GM21576 (cell line): Measurements from ENCODE around the gene SLC43A1.
"Not testable (repeated sequence)": the region's sequence is repeated elsewhere in the genome, so short reads cannot be mapped to it uniquely, and the experiment has no call there.

Source experiments
- ATAC-seq: cut with Tn5 transposase; IDR thresholded peaks from one replicate; pipeline ENCODE4 v1.9.1; 2021; ENCODE audit warnings: mild to moderate bottlenecking, moderate library complexity; ENCODE audit not compliant: unreplicated experiment

Gene SLC43A1

DNA sequence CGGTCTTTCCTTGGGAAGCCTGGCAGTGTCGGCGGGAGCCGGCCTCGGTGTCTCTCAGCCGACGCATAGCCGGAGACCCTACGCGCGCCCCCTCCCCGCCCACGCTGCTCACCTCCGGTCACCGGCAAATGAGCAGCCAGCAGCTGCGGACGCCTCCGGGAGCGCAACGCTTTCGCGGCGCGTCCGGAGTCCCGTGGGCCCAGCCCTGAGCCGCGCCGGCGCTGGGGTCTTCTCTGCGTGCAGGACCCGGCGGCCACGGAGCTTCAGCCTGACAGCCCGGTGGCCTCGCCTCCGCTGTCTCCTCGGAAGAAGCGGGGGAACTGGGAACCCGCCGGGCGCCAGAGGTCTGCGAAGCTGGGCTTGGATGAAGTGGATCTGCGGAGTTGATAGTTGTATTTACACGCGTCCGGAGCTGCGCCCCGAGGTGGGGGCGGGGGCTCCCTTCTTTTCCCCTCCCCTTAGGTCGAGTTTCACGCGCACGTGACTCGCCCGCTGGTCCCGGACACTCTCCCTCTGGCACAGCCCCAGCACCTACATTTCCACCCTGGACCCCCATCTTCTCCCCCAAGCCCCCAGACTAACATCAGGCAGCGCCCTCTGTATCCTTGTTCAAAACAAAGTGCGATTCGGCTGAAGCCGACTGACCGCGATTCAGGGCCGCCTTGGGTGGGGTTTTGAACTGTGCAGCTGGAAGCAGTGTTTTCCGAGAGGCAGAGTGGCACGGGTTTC is at the start of gene SLC43A1:
Gene SLC43A1 (minus strand): TSS at position 371 of the 729 bp plus-strand sequence. CDS start 1,591 bp downstream, outside the sequence.
- peak; percentile 52 for ATAC-seq

DNA sequence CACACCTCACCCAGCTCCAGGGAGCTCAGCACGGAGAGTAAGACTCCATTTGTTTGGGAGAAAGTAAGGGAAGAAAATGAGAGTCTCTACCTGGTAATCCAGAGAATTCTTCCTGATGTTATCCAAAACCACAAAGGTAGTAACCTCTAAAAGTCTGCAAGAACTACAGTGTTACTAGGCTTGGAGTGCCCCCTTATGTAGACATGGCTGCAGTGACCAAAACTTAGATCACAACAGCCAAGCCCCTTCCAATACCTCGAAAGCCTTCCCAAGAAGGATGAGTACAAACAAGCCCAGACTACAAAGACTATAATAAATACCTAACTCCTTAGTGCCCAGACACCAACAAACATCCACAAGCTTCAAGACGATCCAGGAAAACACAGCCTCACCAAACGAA is 47.1 kb upstream of the SLC43A1 start:
- no peak for ATAC-seq

DNA sequence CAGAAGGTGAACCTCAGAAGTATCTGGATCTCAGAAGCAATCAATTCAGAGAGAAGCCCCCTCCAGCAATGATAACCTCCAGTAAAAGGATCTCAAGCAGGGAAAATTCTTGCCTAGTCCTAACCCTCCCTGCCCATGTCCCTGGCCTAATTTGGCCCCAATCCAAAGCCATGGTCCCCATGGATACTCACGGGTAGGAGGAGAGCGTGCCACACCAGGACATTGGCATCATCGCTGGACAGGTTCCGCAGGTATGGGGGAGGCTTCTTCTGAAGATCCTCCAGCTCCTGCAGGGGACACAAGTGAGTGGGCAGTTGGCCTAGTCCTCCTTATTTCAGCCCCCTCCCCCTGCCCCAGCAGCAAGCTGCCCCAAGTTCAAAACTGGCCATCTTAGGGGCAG is 44.6 kb upstream of the SLC43A1 start:
- ATAC-seq = no peak

DNA sequence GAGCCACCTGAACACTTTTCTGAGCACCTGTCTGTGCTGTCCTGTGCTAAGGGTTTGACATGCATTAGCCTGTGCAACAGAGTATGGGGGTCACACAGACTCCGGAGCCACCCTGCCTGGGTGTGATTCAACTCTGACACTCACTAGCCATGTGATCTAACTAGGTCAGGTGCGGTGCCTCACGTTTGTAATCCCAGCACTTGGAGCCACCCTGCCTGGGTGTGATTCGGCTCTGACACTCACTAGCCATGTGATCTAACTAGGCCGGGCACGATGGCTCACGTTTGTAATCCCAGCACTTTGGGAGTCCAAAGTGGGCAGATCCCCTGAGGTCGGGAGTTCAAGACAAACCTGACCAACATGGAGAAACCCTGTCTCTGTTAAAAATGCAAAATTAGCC is 40.5 kb upstream of the SLC43A1 start:
- no peak for ATAC-seq

DNA sequence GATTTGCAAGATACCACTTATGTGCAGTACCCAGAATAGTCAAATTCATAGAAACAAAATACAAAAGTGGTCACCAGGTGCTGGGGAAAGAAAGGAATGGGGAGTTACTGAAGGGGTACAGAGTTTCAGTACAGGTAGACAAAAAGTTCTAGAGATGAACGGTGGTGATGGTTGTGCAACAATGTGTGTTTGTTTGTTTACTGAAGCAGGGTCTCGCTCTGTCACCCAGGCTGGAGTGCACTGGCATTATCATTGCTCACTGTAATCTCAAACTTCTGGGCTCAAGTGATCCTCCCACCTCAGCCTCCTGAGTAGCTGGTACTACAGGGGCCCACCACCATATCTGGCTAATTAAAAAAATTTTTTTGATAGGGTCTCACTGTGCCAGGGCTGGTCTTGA is 39.9 kb upstream of the SLC43A1 start:
- ATAC-seq = no peak

DNA sequence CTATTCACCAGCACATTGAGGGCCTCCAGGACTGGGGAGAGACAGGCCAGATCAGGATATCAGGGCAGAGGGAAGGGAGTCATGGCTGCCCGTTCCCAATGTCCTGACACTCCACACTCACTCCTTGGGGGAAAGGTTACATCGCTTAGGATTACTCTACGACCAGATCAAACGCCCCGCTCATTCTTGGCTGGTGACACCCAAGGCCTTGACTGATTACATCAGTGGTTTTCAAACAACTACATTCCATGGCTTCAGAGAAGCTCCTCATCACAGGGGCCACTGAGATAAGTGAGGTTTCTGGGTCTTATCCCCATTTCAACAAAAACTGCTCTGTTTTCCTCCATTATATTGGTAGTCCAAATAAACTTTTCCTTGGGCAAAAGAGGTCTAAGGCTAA is 37.0 kb upstream of the SLC43A1 start:
- ATAC-seq = no peak

GRCh38 chr11:57551941-57552340 is 36.4 kb upstream of the SLC43A1 start:
- no peak for ATAC-seq

GRCh38 chr11:57549983-57550382 is 34.5 kb upstream of the SLC43A1 start:
- no peak for ATAC-seq

GRCh38 chr11:57547854-57548377 is 32.4 kb upstream of the SLC43A1 start:
- peak; percentile 91 for ATAC-seq

GRCh38 chr11:57546869-57547475 is 31.5 kb upstream of the SLC43A1 start:
- peak; percentile 44 for ATAC-seq

- ATAC-seq = no peak
Measured at GRCh38 chr11:57546451-57546850, 30.9 kb upstream of the SLC43A1 start.

- ATAC-seq = no peak
Measured at GRCh38 chr11:57545883-57546282, 30.4 kb upstream of the SLC43A1 start.

DNA sequence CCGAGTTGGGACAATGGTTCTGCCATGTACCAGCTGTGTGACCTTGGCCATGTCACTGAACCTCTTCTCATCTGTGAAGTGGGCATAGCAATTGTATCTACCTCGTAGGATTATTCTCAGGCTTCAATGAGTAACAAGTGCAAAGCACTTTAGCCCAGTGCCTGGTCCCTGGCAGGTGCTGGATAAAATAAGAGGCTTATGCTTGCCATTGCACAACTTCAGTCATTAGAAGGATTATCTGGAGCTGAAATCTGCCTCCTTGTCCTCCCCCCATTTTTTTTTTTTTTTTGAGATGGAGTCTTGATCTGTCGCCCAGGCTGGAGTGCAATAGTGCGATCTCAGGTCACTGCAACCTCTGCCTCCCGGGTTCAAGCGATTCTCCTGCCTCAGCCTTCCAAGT is 29.1 kb upstream of the SLC43A1 start:
- ATAC-seq = no peak

DNA sequence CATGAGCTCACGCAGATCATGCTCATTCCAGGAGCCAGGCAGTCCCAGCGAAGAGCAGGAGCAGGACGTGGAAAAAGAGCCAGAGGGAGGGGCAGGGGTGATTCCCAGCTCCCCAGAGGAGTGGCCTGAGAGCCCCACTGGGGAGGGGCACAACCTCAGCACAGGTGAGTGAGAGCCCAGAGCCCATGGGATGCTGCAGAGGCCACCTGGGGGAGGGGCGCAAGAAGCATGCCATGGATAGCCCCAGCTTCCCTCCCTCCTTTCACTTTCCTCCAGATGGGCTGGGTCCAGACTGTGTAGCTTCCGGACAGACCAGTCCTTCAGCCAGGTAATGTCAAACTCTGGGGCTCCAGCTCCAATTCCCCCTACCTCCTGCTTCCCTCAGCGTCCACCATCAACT is 28.1 kb upstream of the SLC43A1 start:
- no peak for ATAC-seq

DNA sequence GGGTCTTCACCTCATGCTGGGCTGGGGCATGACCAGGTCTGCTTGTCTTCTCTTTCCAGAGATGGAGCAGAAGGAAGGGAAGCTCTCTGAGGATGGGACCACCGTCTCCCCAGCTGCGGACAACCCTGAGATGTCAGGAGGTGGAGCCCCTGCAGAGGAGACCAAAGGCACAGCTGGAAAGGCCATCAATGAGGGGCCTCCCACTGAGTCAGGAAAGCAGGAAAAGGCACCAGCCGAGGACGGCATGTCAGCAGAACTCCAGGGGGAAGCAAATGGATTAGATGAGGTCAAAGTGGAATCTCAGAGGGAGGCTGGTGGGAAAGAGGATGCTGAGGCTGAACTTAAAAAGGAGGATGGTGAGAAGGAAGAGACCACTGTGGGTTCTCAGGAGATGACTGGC is 27.1 kb upstream of the SLC43A1 start:
- no peak for ATAC-seq

- ATAC-seq = no peak
Measured at GRCh38 chr11:57541169-57541568, 25.7 kb upstream of the SLC43A1 start.

- ATAC-seq = no peak
Measured at GRCh38 chr11:57539342-57539741, 23.8 kb upstream of the SLC43A1 start.

DNA sequence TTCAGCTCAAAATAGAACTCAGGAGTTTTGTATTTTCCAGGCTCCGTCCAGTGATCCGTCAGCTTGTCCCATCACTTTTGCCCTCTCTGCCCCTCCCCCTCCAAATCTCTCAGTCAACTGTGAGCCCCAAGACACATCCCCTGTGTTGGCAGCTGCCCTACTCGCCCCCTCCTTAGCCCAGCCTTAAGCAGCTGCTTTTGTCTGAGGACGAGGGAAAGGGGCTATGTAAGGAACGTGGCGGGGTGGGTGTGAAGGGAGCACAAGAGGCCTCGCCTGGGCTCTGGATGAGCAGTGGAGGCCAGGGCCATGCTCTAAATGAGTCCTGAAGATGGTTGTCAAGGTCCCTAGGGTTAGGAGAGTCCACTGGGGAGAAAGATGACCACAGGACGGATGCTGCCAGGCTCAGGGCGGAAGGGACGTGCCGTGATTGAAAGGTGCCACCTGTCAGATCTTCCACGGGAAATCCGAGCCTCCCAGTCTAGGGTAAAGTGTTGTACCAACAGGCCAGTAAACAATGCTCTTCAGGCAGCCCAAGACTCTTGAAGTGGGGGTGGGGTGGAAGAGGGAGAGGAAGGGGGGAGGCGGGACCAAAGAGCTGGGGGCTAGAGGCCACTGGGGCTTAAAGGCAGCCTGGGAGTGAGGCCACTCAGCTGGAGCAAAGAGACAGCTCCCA is 21.6 kb upstream of the SLC43A1 start, which contains the start of gene SMTNL1:
Gene SMTNL1 (plus strand): TSS at position 649 of the 673 bp plus-strand sequence. CDS start 5,048 bp downstream, outside the sequence.
- ATAC-seq = no peak

- not testable (repeated sequence) for ATAC-seq
Measured at GRCh38 chr11:57534449-57534848, 18.9 kb upstream of the SLC43A1 start.

DNA sequence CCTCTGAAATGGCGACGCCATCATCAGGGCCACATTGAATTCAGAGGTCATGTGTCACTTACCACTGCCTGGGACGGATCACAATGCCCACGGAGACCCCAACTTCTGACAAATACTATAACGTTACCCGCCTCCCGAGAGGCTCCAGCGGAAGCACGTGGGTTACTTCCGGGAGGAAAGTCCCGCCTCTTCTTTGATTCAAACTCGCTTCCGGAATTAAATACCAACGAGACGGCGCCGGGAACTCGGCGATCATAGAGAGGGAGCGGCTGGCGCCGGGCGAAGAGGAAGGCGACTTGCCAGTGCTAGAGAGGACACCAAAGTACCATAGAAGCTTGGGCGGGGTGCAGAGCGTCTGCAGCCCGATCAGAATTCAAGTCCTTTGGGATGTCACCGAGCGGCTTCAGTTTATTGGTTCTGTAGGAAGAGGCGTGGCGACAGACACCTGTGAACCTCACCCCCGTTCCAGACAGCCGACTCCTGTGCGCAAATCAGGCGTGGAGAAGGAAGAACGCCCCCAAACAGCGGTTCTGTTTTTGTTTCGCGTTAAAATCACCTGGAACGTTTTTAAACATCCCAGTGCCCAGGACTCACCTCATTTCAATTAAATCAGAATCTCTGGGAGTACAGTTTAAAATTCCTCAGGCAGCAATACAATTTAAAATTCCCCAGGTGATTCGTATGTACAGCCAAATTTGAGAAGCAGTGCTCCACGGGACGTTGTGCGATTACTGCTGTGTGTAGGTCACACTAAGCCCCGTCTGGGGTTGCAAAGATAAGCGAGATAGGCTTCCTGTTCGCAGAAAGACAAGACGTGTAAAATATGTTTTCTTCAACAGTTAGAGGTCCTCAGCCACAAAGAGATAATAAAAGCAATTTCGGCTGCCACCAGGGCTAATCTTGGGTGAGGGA is 15.3 kb upstream of the SLC43A1 start, which contains the start of gene TIMM10:
Gene TIMM10 (minus strand): TSS at position 159 of the 912 bp plus-strand sequence. CDS start 565 bp downstream, outside the sequence.
- ATAC-seq = peak; percentile 96
